Cardiac fibroblast (primary cell): Measurements from ENCODE around the gene MRPL21.
A peak's percentile ranks its signal among the peaks of the same experiment; 100 is the strongest.
"Not testable (repeated sequence)": the region's sequence is repeated elsewhere in the genome, so short reads cannot be mapped to it uniquely, and the experiment has no call there.

ENCODE experiments used
- DNase-seq, 2 donors: peaks; one replicate each; pipeline versions ENCODE4 v3.0.0 to v3.0.0-alpha.2; 2010; ENCODE audit warnings: low read depth in 2 of 2
- H3K4me3 ChIP-seq, 2 donors: replicated peaks in 1 of 2; 1 replicate in 1 of 2; 2 replicates in 1 of 2; pipeline ENCODE4 v1.5.1; 2011; ENCODE audit warnings: low read depth in 2 of 2, low read length in 2 of 2, mild to moderate bottlenecking in 2 of 2, moderate library complexity in 1 of 2
- CTCF ChIP-seq: IDR thresholded peaks from one replicate; pipeline ENCODE4 v1.5.1; 2011; ENCODE audit warnings: low read depth, mild to moderate bottlenecking, low read length, inconsistent platforms

The MRPL21 gene

GRCh38 chr11:68889948-68890446 is 13.6 kb downstream of the MRPL21 start:
- DNase-seq = peak; percentile 84 to 90
- peak; percentile 76 for TF ChIP-seq CTCF

GRCh38 chr11:68884827-68885226 is 18.8 kb downstream of the MRPL21 start:
- H3K4me3 ChIP-seq, DNase-seq: not testable (repeated sequence)

More at GRCh38 chr11:68889948-68890446, 13.6 kb downstream of the MRPL21 start:
- no peak overlapping the region for H3K4me3 ChIP-seq

GRCh38 chr11:68882391-68882790 is 21.2 kb downstream of the MRPL21 start:
- TF ChIP-seq CTCF = no peak
- DNase-seq = no peak
- H3K4me3 ChIP-seq = no peak overlapping the region

GRCh38 chr11:68881320-68881719 is 22.3 kb downstream of the MRPL21 start:
- H3K4me3 ChIP-seq = no peak overlapping the region
- DNase-seq = no peak
- TF ChIP-seq CTCF = no peak

GRCh38 chr11:68880851-68881250 is 22.8 kb downstream of the MRPL21 start:
- TF ChIP-seq CTCF = no peak
- DNase-seq = no peak
- H3K4me3 ChIP-seq = no peak overlapping the region

- H3K4me3 ChIP-seq = no peak overlapping the region
- DNase-seq = no peak
- no peak for TF ChIP-seq CTCF
Observed at GRCh38 chr11:68878022-68878421, 25.6 kb downstream of the MRPL21 start.

GRCh38 chr11:68872216-68873003 is 31.2 kb downstream of the MRPL21 start:
- peak; percentile 18 to 71 for DNase-seq
- TF ChIP-seq CTCF = no peak
- no peak overlapping the region for H3K4me3 ChIP-seq
